Measurements from ENCODE around the gene CXCL6. TPM values are rescaled to one million over a fixed set of nuclear protein-coding genes. Genes with fewer than 3 reads are reported as not detected.
A peak's percentile ranks its signal among the peaks of the same experiment; 100 is the strongest.

Gene CXCL6
- total RNA-seq, 1 donor from 2014 or later, result 2.1 TPM

- Histone ChIP-seq H3K36me3 (ENCODE audit: control insufficient read depth, insufficient read depth, low read length) (no peaks in the 10 kb centered on the region), H3K4me3 (ENCODE audit: low read depth, low read length) (no peak overlapping the region), H3K27me3 (ENCODE audit: control insufficient read depth, insufficient read depth, low read length) (no peaks in the 10 kb centered on the region)
- no peak for TF ChIP-seq CTCF (IDR thresholded peaks at IDR 0.05; ENCODE audit: insufficient read depth, low read length, poor library complexity, severe bottlenecking)
- no peak for DNase-seq (ENCODE audit: low read depth)
Observed at GRCh38 chr4:73856518-73856917, 20.0 kb downstream of the CXCL6 start.

DNA sequence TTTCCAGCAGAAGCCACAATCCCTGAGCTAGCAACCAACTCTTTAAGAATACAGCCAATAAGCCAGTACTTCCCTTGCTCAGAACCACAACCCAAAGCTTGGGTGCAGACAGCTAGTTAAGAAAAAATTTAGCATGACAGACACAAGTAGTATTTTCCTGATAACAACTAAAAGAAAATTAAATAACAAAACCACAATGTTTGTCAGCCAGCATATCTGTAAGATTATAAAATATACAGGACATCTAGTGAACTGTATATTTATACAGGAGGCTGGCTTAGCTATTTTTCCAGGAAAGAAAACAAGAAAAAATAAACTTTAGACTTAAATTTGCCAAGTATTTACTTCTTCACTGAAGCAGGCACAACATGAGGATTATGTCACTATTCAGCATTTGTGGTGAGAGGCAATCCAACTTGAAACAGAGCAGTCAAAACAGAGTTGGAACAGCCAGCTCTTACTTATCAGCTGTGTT, 23.2 kb downstream of the CXCL6 start:
- Histone ChIP-seq H3K27me3 (ENCODE audit: control insufficient read depth, insufficient read depth, low read length) (no peaks in the 10 kb centered on the region), H3K4me3 (ENCODE audit: low read depth, low read length) (no peak overlapping the region), H3K36me3 (ENCODE audit: control insufficient read depth, insufficient read depth, low read length) (no peaks in the 10 kb centered on the region)
- DNase-seq (ENCODE audit: low read depth), result no peak
- TF ChIP-seq CTCF (IDR thresholded peaks at IDR 0.05; ENCODE audit: insufficient read depth, low read length, poor library complexity, severe bottlenecking), result no peak

GRCh38 chr4:73860181-73860580, 23.7 kb downstream of the CXCL6 start:
- H3K4me3 ChIP-seq (ENCODE audit: low read depth, low read length), result no peak overlapping the region
- DNase-seq (ENCODE audit: low read depth), result no peak
- TF ChIP-seq CTCF (IDR thresholded peaks at IDR 0.05; ENCODE audit: insufficient read depth, low read length, poor library complexity, severe bottlenecking), result no peak
- no peaks in the 10 kb centered on the region for H3K36me3 ChIP-seq (ENCODE audit: control insufficient read depth, insufficient read depth, low read length)
- H3K27me3 ChIP-seq (ENCODE audit: control insufficient read depth, insufficient read depth, low read length), result no peaks in the 10 kb centered on the region

GRCh38 chr4:73860917-73861316, 24.4 kb downstream of the CXCL6 start:
- Histone ChIP-seq H3K36me3 (ENCODE audit: control insufficient read depth, insufficient read depth, low read length) (no peaks in the 10 kb centered on the region), H3K4me3 (ENCODE audit: low read depth, low read length) (no peak overlapping the region), H3K27me3 (ENCODE audit: control insufficient read depth, insufficient read depth, low read length) (no peaks in the 10 kb centered on the region)
- TF ChIP-seq CTCF (IDR thresholded peaks at IDR 0.05; ENCODE audit: insufficient read depth, low read length, poor library complexity, severe bottlenecking), result no peak
- no peak for DNase-seq (ENCODE audit: low read depth)

GRCh38 chr4:73862322-73862721, 25.8 kb downstream of the CXCL6 start:
- Histone ChIP-seq H3K4me3 (ENCODE audit: low read depth, low read length) (no peak overlapping the region), H3K27me3 (ENCODE audit: control insufficient read depth, insufficient read depth, low read length) (no peaks in the 10 kb centered on the region), H3K36me3 (ENCODE audit: control insufficient read depth, insufficient read depth, low read length) (no peaks in the 10 kb centered on the region)
- no peak for DNase-seq (ENCODE audit: low read depth)
- TF ChIP-seq CTCF (IDR thresholded peaks at IDR 0.05; ENCODE audit: insufficient read depth, low read length, poor library complexity, severe bottlenecking), result no peak

DNA sequence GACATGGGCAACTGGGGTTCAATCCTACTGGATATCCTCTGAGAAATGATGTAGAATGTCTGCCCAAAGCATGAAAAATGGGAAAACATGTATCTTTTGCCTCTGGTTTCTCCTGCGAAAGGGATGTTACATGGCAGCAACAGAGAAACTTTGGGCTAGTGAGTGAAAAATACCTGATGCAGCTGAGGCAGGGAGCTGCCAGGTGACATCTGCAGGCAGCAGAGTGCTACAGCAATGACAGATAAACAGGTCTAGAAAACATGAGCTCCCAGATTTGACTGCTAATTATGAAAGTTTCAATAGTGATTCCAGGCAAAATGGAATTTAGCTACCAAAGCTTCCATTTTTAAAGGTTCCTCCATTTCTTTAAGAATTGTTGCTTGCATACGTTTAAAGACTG, 27.9 kb downstream of the CXCL6 start:
- no peak for DNase-seq (ENCODE audit: low read depth)
- TF ChIP-seq CTCF (IDR thresholded peaks at IDR 0.05; ENCODE audit: insufficient read depth, low read length, poor library complexity, severe bottlenecking), result peak; percentile 70
- no peak overlapping the region for H3K4me3 ChIP-seq (ENCODE audit: low read depth, low read length)
- H3K36me3 ChIP-seq (ENCODE audit: control insufficient read depth, insufficient read depth, low read length), result no peaks in the 10 kb centered on the region
- H3K27me3 ChIP-seq (ENCODE audit: control insufficient read depth, insufficient read depth, low read length), result no peaks in the 10 kb centered on the region
